Erythroblast (primary cell): ENCODE results near the gene MEOX2.

Experiments used
- GATA1 ChIP-seq: IDR thresholded peaks from 2 replicates; pipeline ENCODE4 v1.6.1; 2011; ENCODE audit warnings: low read depth, mild to moderate bottlenecking, control low read depth, low read length, moderate library complexity
- POLR2A ChIP-seq: IDR thresholded peaks from 2 replicates; pipeline ENCODE4 v1.6.1; 2011; ENCODE audit warnings: mild to moderate bottlenecking, low read length

- TF ChIP-seq POLR2A: no peak
- TF ChIP-seq GATA1: no peak
Measured at GRCh38 chr7:15643000-15643705, 43.3 kb downstream of the MEOX2 start.
